GM12874 (cell line): ENCODE results near the gene ELF1.

Experiments
- TF ChIP-seq, protein P1 (sequence below): IDR thresholded peaks from 2 replicates; pipeline ENCODE4 v1.5.1; 2011; ENCODE audit warnings: low read depth, mild to moderate bottlenecking, control low read depth, low read length, moderate library complexity; ENCODE audit not compliant: insufficient read depth

ELF1 gene

DNA sequence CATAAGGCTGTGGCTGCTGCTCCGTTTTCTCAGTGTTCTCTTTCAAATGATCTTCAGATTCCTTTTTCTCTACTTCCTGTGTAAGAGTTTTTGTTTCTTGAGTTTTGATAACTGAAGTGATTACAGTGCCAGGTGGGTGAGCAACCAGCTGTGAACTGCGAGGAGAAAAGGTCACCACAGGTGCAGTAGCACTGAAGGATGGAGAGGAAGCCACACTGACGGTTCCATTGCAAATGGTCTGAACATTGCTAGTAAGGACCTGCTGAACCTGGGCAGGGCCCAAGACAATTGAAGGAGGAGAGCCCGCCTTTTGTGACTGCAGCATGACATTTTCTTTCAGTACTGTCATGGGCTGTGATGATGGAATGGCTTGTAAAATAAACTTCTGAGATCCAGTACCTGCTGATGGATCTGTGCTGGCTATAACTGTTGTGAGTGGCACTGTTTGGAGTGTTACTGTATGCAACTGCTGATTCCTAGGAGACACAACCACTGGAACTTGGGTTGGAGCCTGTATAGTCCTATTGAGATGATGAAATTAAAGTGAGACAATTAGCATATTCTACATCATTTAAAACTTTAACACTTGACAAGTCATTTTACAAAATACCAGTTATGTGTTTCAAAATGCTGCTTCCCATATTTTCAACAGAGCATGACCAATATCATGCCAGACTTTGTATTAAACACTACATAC is 85.5 kb downstream of the ELF1 start:
- TF ChIP-seq, protein P1, sequence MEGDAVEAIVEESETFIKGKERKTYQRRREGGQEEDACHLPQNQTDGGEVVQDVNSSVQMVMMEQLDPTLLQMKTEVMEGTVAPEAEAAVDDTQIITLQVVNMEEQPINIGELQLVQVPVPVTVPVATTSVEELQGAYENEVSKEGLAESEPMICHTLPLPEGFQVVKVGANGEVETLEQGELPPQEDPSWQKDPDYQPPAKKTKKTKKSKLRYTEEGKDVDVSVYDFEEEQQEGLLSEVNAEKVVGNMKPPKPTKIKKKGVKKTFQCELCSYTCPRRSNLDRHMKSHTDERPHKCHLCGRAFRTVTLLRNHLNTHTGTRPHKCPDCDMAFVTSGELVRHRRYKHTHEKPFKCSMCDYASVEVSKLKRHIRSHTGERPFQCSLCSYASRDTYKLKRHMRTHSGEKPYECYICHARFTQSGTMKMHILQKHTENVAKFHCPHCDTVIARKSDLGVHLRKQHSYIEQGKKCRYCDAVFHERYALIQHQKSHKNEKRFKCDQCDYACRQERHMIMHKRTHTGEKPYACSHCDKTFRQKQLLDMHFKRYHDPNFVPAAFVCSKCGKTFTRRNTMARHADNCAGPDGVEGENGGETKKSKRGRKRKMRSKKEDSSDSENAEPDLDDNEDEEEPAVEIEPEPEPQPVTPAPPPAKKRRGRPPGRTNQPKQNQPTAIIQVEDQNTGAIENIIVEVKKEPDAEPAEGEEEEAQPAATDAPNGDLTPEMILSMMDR: no peak

DNA sequence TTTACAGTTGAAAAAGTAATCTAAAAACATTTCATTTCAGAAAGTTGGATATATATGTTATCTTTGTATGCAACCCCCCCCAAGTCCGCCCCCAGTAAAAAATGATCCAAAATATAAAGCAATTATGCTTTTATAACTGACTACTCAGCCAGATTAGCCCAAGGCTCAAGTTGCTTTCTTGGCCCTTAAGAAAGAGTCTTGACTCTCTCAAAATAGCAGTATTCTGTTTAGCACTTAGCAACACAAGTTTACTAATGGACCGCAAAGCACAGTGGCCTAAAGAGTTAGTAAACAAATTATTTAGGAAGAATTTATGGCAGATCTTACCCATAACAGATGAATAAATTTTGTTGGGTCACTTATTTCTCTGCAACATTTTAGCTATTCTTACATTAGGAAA is 86.9 kb downstream of the ELF1 start:
- TF ChIP-seq, protein P1: no peak

- TF ChIP-seq, protein P1: no peak
These were observed 87.4 kb downstream of the ELF1 start for GRCh38 chr13:40931719-40932118.

DNA sequence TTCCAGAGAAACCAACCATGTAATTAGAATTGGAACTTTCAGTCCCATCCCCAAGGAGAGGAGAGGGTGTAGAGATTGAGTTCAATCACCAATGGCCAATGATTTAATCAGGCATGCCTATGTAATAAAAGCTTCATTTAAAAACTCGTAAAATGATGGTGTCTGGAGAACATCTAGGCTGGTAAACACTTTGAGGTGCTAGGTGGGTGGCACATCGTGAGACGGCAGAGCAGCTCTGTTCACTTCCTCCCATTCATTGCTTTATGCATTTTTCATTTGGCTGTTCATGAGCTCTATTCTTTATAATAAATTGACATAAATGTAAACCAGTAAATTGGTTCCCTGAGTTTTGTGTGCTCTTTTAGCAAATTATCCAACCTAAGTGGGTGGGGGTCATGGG is 90.1 kb downstream of the ELF1 start:
- TF ChIP-seq, protein P1: no peak

DNA sequence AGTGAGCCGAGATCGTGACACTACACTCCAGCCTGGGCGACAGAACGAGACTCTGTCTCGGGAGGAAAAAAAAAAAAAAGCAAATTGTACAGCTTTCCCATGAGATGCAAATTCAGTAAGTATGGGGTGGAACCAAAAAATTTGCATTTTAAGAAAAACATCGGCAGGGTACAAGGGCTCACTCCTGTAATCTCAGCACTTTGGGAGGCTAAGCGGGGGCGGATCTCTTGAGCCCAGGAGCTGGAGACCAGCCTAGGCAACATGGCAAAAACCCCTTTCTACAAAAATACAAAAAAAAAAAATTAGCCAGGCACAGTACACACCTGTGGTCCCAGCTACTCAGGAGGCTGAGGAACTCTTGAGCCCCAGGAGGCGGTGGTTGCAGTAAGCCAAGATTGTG is 91.2 kb downstream of the ELF1 start:
- TF ChIP-seq, protein P1: no peak

DNA sequence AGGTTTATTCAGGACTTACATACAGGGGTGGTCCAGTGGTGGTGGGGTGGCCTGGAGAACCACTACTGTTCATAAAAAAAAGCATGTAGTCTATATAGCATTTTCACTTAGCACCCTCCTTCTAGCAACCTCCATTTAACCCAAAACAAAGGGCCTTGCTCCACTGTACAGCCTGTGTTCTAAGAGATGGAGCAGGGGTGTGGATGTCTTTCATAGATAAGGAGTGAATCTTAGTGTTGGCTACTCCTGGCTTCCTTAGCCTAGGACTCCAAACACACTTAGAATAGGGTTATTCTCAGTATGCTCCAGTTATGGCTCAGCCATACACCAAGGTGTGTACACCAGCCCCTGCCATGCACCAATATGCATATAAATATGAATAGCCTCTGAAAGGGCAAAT is 95.2 kb downstream of the ELF1 start:
- TF ChIP-seq, protein P1: no peak

DNA sequence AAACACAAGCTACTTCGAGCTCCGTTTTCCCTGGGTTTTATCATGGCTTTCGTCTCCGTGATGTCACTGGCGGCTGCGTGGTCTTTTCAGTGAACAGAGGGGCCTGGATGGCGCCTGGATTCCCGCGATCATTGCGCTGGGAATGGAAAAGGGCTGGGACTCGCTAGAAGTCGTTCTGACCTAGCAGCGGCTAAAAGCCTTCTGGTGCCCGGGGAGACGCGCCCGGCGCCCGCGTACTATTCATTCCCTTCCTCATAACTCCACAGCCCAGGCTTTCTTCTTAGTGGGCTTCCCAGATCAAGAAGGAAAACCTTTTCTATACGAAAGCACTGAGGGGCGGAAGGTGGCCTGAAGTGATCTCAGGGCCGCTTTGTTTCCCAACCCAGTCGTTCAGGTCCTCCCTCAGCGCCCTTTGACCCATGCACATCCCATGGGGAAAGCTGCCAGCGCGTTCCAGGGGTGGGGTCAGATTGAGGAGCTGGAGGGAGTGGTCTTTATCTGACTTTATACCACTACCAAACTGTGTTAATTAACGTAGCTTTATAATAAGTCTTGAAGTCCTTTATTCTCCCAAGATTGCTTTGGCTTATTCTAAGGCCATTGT is 96.6 kb downstream of the ELF1 start:
- TF ChIP-seq, protein P1: no peak
